Astrocyte of the cerebellum (primary cell): Measurements from ENCODE around the gene ADGRL4.
"Not testable (repeated sequence)": the region's sequence is repeated elsewhere in the genome, so short reads cannot be mapped to it uniquely, and the experiment has no call there.

Experiments used
- DNase-seq: peaks from one replicate; pipeline ENCODE4 v3.0.0-alpha.2; 2011; ENCODE audit warnings: low read depth
- H3K4me3 ChIP-seq: 2 replicates; pipeline ENCODE4 v1.5.1; 2011; ENCODE audit warnings: mild to moderate bottlenecking, low read depth, low read length, moderate library complexity
- CTCF ChIP-seq: IDR thresholded peaks from 2 replicates; pipeline ENCODE4 v1.5.1; 2012; ENCODE audit warnings: low read length, low read depth, moderate library complexity, mild to moderate bottlenecking; ENCODE audit errors: missing control alignments
- in situ Hi-C: cut with HindIII; loops from 2 replicates; pipeline ENCODE4 v1.10.0; 2017; ENCODE audit warnings: low sequenced_read_pairs

ADGRL4 gene

GRCh38 chr1:78880223-78880622, 126.3 kb downstream of the ADGRL4 start:
- TF ChIP-seq CTCF, result no peak
- H3K4me3 ChIP-seq, result no peak overlapping the region
- DNase-seq, result no peak
- in situ Hi-C loops, result no loop called here

GRCh38 chr1:78875986-78876385, 130.5 kb downstream of the ADGRL4 start:
- in situ Hi-C loops, DNase-seq, H3K4me3 ChIP-seq: not testable (repeated sequence)

GRCh38 chr1:78872801-78873200, 133.7 kb downstream of the ADGRL4 start:
- H3K4me3 ChIP-seq, in situ Hi-C loops: not testable (repeated sequence)
- peak; percentile 1 for DNase-seq

GRCh38 chr1:78871249-78871648, 135.3 kb downstream of the ADGRL4 start:
- no peak for DNase-seq
- TF ChIP-seq CTCF, result no peak
- in situ Hi-C loops, result no loop called here
- no peak overlapping the region for H3K4me3 ChIP-seq

- in situ Hi-C loops, result no loop called here
- DNase-seq, result no peak
- no peak for TF ChIP-seq CTCF
- no peak overlapping the region for H3K4me3 ChIP-seq
Observed at GRCh38 chr1:78869136-78869535, 137.4 kb downstream of the ADGRL4 start.

GRCh38 chr1:78864175-78864574, 142.4 kb downstream of the ADGRL4 start:
- in situ Hi-C loops, result no loop called here
- TF ChIP-seq CTCF, result no peak
- no peak overlapping the region for H3K4me3 ChIP-seq

GRCh38 chr1:78856096-78856495, 150.4 kb downstream of the ADGRL4 start:
- no peak for TF ChIP-seq CTCF
- no peak overlapping the region for H3K4me3 ChIP-seq
- in situ Hi-C loops, result no loop called here

More at GRCh38 chr1:78864175-78864574, 142.4 kb downstream of the ADGRL4 start:
- no peak for DNase-seq

GRCh38 chr1:78855258-78855657, 151.3 kb downstream of the ADGRL4 start:
- in situ Hi-C loops, result no loop called here
- no peak for DNase-seq
- no peak overlapping the region for H3K4me3 ChIP-seq
- no peak for TF ChIP-seq CTCF

More at GRCh38 chr1:78856096-78856495, 150.4 kb downstream of the ADGRL4 start:
- DNase-seq, result no peak
